Stomach smooth muscle (tissue), 2 donors: ENCODE measurements around the gene ASPHD2.

Experiments used
- H3K27ac ChIP-seq: one replicate; pipeline ENCODE4 v1.7.0; 2013; ENCODE audit warnings: mild to moderate bottlenecking, low read length, inconsistent platforms
- H3K27me3 ChIP-seq, 2 donors: one replicate each; pipeline ENCODE4 v1.7.0; 2013; ENCODE audit warnings: low read length in 2 of 2; ENCODE audit not compliant: insufficient read depth in 2 of 2, control insufficient read depth in 1 of 2
- H3K36me3 ChIP-seq, 2 donors: one replicate each; pipeline ENCODE4 v1.7.0; 2013; ENCODE audit warnings: low read length in 2 of 2; ENCODE audit not compliant: control insufficient read depth in 2 of 2, insufficient read depth in 2 of 2
- H3K4me1 ChIP-seq: one replicate; pipeline ENCODE4 v1.7.0; 2013; ENCODE audit warnings: low read length; ENCODE audit not compliant: control insufficient read depth, insufficient read depth
- H3K4me3 ChIP-seq, 2 donors: one replicate each; pipeline ENCODE4 v1.7.0; 2013; ENCODE audit warnings: low read length in 2 of 2
- H3K9ac ChIP-seq, 2 donors: one replicate each; pipeline ENCODE4 v1.7.0; 2013; ENCODE audit warnings: low read length in 2 of 2, mild to moderate bottlenecking in 1 of 2
- H3K9me3 ChIP-seq, 2 donors: one replicate each; pipeline ENCODE4 v1.7.0; 2013; ENCODE audit warnings: low read length in 2 of 2; ENCODE audit not compliant: control insufficient read depth in 2 of 2
- donor health status: healthy.
- donor health status: Pancreatic carcinoma.

ASPHD2 gene

GRCh38 chr22:26428515-26429457 is at the start of gene ASPHD2:
ASPHD2 (plus strand) TSS chr22:26429260; CDS start chr22:26433616, 4,356 bp downstream.
- no peaks in the 10 kb centered on the region for H3K36me3 ChIP-seq
- no peaks in the 10 kb centered on the region for H3K9me3 ChIP-seq
- peak within 1 kb of the TSS; percentile 69 to 84 for H3K9ac ChIP-seq
- H3K4me1 ChIP-seq: peaks cover 14% of the 10 kb centered on the region
- H3K27ac ChIP-seq: peak within 1 kb of the TSS; percentile 75
- no peaks in the 10 kb centered on the region for H3K27me3 ChIP-seq
- peak within 1 kb of the TSS; percentile 67 to 80 for H3K4me3 ChIP-seq

DNA sequence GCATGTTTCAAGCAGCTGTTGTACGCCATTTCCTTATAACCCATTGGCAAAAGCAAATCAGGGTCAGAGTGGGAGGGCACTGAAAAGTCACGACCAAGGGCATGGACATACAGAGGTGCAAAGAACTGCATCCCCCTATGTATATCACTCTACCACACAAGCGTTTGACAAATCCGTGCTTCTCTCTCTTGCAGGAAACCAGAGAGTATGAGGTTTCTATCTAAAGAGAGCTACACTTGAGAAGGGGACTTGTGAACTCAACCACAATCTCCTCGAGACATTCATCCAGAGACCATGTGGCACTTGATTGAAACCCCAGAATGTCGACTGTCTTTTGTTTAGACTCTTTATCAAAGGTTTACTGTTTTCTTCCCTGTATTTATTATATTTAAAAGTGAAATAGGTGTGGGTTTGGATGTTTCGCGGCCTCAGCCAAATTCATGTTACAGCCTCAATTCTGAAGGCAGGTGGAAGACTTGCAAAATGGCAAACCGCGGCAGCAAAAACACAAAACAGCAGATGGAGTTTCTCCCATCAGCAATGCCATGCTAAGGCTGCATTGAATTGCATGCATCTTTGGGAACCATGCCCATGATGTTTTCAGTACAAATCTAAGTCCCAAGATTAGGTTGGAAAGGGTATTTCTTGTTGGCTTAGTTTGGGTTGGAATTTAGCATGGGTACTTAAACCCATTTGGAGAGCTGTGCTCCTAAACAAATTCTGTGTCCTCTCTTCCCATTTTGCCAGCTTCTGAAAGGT is 48.8 kb upstream of the ASPHD2 start:
- H3K27me3 ChIP-seq: peaks cover 19 to 20% of the 10 kb centered on the region in 2 donors
- no peak overlapping the region for H3K4me3 ChIP-seq
- H3K4me1 ChIP-seq: no peaks in the 10 kb centered on the region
- H3K9ac ChIP-seq: no peak overlapping the region
- H3K27ac ChIP-seq: no peak overlapping the region
- H3K9me3 ChIP-seq: peaks cover 4 to 8% of the 10 kb centered on the region in 2 donors
- no peaks in the 10 kb centered on the region for H3K36me3 ChIP-seq

GRCh38 chr22:26382782-26383181 is 46.3 kb upstream of the ASPHD2 start:
- peaks cover 9 to 15% of the 10 kb centered on the region in 2 donors for H3K27me3 ChIP-seq
- no peaks in the 10 kb centered on the region for H3K4me1 ChIP-seq
- no peak overlapping the region for H3K9ac ChIP-seq
- H3K4me3 ChIP-seq: no peak overlapping the region
- H3K27ac ChIP-seq: no peak overlapping the region
- H3K36me3 ChIP-seq: no peaks in the 10 kb centered on the region
- H3K9me3 ChIP-seq: peaks cover 4 to 8% of the 10 kb centered on the region in 2 donors

- Histone ChIP-seq H3K36me3 (no peaks in the 10 kb centered on the region), H3K9ac (no peak overlapping the region), H3K4me3 (no peak overlapping the region), H3K27me3 (peaks cover 8 to 12% of the 10 kb centered on the region in 2 donors), H3K4me1 (no peaks in the 10 kb centered on the region), H3K27ac (no peak overlapping the region), H3K9me3 (peaks cover 4 to 7% of the 10 kb centered on the region in 2 donors)
Observed at GRCh38 chr22:26383968-26384556, 45.0 kb upstream of the ASPHD2 start.

DNA sequence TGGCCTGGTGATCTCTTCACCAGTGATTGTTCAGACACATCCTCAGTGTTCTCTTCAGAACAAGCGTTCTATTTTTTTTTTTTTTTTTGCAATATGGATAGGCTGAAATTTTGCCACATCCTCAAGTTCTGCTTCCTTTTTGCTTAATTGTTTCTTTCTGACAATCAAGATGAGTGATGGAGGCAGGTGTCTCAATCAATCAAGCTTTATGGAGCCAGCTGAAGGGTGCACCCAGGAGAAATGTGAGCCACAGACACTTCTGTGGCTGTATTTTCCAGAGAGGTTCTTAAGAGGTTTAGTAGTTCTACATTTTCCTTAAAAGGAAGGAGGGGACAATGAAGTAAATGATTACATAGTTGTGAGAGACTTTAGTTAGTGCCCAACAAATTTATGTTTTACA is 43.9 kb upstream of the ASPHD2 start:
- Histone ChIP-seq H3K9ac (no peak overlapping the region), H3K4me1 (no peaks in the 10 kb centered on the region), H3K9me3 (peaks cover 2% of the 10 kb centered on the region in 2 donors), H3K27me3 (peaks cover 8 to 11% of the 10 kb centered on the region in 2 donors), H3K36me3 (no peaks in the 10 kb centered on the region), H3K27ac (no peak overlapping the region), H3K4me3 (no peak overlapping the region)

GRCh38 chr22:26389125-26389524 is 39.9 kb upstream of the ASPHD2 start:
- Histone ChIP-seq H3K36me3 (no peaks in the 10 kb centered on the region), H3K27ac (no peak overlapping the region), H3K9ac (no peak overlapping the region), H3K4me1 (no peaks in the 10 kb centered on the region), H3K27me3 (peaks cover 4 to 5% of the 10 kb centered on the region in 2 donors), H3K9me3 (peaks cover 2% of the 10 kb centered on the region in 2 donors), H3K4me3 (no peak overlapping the region)

- H3K36me3 ChIP-seq: no peaks in the 10 kb centered on the region
- peaks cover 2% of the 10 kb centered on the region in 2 donors for H3K9me3 ChIP-seq
- H3K27me3 ChIP-seq: peaks cover 2 to 3% of the 10 kb centered on the region in 2 donors
- no peak overlapping the region for H3K4me3 ChIP-seq
- no peaks in the 10 kb centered on the region for H3K4me1 ChIP-seq
- H3K9ac ChIP-seq: no peak overlapping the region
- H3K27ac ChIP-seq: no peak overlapping the region
Observed at GRCh38 chr22:26391091-26391490, 38.0 kb upstream of the ASPHD2 start.

DNA sequence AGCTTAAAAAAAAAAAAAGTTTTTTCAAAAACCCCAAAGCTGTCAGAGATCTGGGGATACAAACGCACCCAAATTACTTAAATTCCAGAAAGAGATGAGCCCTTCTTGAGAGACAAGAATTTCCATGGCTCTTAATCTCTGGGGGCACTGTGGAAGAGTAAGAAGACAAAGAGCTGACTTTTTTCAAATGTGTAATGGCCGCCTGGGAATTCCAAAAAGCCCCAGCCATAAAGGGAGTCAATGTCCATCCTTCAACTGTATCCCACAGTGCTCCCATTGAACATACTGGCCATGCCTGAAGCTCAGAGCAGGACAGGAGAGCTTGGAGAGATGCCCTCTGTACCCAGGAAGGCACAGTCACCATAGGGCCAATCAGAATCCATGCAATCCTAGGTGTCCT is 37.4 kb upstream of the ASPHD2 start:
- H3K36me3 ChIP-seq: no peaks in the 10 kb centered on the region
- H3K27me3 ChIP-seq: peaks cover 2 to 3% of the 10 kb centered on the region in 2 donors
- H3K9me3 ChIP-seq: peaks cover 2% of the 10 kb centered on the region in 2 donors
- no peak overlapping the region for H3K9ac ChIP-seq
- H3K27ac ChIP-seq: no peak overlapping the region
- no peak overlapping the region for H3K4me3 ChIP-seq
- no peaks in the 10 kb centered on the region for H3K4me1 ChIP-seq

DNA sequence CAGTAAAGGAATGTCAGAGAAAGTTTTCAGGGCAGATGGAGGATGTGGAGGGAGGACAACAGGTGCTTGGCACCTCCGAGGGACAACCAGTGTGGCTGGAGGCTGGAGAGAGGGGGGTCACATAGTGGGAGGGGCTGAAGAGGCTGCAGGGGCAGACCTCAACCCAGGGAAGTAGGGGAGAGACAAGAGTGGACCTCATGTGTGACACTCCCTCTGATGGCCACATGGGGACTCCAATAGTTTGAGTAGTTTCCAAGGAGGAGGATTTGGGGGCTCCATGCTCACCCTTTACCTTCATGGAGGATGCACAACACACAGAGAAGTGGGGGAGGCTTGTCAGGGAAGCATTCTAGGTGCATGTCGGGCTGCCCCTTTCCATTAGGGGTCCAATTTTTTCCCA is 35.1 kb upstream of the ASPHD2 start:
- Histone ChIP-seq H3K27ac (no peak overlapping the region), H3K4me3 (no peak overlapping the region), H3K36me3 (no peaks in the 10 kb centered on the region), H3K4me1 (no peaks in the 10 kb centered on the region), H3K27me3 (peaks cover 0 to 2% of the 10 kb centered on the region in 2 donors), H3K9ac (no peak overlapping the region), H3K9me3 (no peaks in the 10 kb centered on the region)

DNA sequence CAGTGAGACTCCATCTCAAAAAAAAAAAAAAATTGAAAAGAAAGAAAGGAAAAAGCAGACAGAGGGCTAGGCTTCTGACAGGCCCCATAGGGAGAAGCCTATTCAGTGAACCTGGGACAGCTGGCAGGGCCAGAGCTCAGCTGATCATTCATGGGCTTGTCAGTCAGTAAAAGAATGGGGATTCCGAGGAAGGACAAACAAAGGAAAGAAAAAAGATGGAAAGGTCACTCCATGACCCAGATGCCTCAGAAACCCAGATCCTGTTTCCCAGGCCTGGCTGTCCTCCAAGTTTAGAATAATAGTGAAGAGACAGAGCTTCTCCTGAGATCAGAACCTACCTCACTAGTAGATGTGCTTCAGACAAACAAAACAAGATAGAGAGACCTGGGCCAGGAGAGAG is 34.3 kb upstream of the ASPHD2 start:
- H3K4me1 ChIP-seq: no peaks in the 10 kb centered on the region

More for the DNA sequence above, 34.3 kb upstream of the ASPHD2 start:
- no peak overlapping the region for H3K4me3 ChIP-seq
- peaks cover 0 to 2% of the 10 kb centered on the region in 2 donors for H3K27me3 ChIP-seq
- no peaks in the 10 kb centered on the region for H3K36me3 ChIP-seq
- H3K27ac ChIP-seq: no peak overlapping the region
- no peak overlapping the region for H3K9ac ChIP-seq
- no peaks in the 10 kb centered on the region for H3K9me3 ChIP-seq
